ENCODE results near the gene EP300. TPM values are rescaled to one million over a fixed set of nuclear protein-coding genes. Genes with fewer than 3 reads are reported as not detected.
A peak's percentile ranks its signal among the peaks of the same experiment; 100 is the strongest.

The EP300 gene
- total RNA-seq, 6 experiments from 2014 or later = 28.4 to 41.1 (median 33.1) TPM

DNA sequence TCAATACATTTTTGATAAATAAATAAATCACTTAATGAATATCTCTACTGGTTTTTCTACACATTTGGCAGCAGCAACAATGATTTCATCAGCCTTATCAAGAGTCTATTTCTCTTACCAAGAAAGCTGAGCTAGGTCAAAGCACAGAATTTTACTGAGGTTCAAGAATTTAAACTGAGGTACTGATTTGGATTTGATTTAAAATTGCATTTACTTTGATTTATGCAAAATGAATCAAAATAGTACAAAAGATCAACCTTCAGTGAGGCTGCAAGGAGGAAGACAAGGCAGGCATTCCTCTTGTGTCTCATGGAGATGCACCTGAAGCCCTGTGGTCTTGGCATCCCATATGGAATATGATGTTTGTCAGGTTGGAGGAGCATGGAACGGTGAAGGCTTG is 15.5 kb upstream of the EP300 start:
- Mint-ChIP-seq H3K27ac (no peak overlapping the region), H3K36me3 (ENCODE audit: low read depth) (no peaks in the 10 kb centered on the region), H3K9me3 (no peaks in the 10 kb centered on the region), H3K27me3 (ENCODE audit: insufficient read depth) (peaks cover 34% of the 10 kb centered on the region), H3K4me1 (ENCODE audit: low read depth) (no peaks in the 10 kb centered on the region), H3K4me3 (no peak overlapping the region)
- no peak for DNase-seq
- TF ChIP-seq, protein P1, sequence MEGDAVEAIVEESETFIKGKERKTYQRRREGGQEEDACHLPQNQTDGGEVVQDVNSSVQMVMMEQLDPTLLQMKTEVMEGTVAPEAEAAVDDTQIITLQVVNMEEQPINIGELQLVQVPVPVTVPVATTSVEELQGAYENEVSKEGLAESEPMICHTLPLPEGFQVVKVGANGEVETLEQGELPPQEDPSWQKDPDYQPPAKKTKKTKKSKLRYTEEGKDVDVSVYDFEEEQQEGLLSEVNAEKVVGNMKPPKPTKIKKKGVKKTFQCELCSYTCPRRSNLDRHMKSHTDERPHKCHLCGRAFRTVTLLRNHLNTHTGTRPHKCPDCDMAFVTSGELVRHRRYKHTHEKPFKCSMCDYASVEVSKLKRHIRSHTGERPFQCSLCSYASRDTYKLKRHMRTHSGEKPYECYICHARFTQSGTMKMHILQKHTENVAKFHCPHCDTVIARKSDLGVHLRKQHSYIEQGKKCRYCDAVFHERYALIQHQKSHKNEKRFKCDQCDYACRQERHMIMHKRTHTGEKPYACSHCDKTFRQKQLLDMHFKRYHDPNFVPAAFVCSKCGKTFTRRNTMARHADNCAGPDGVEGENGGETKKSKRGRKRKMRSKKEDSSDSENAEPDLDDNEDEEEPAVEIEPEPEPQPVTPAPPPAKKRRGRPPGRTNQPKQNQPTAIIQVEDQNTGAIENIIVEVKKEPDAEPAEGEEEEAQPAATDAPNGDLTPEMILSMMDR (IDR thresholded peaks at IDR 0.05) = no peak

DNA sequence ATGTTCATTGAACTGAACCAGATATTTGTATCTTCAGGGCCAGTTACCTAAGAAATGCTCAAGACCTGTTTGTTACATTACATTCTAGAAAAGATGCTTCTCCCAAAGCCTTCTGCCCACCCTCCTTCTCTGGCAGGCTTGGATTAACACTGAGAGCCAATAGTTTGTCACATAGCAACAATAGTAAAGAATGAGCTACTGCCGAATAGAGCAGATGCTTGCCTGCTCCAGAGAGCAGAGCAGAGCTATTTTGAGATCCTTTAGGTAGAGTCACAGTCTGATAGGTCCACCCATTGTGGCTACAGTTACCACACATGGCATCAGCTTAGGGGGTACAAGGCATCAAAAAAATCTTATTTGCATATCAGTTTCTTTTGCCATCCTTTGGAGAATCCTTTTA is 13.5 kb upstream of the EP300 start:
- Mint-ChIP-seq H3K36me3 (ENCODE audit: low read depth) (no peaks in the 10 kb centered on the region), H3K4me3 (no peak overlapping the region), H3K27me3 (ENCODE audit: insufficient read depth) (peaks cover 30% of the 10 kb centered on the region), H3K4me1 (ENCODE audit: low read depth) (no peaks in the 10 kb centered on the region), H3K9me3 (no peaks in the 10 kb centered on the region), H3K27ac (no peak overlapping the region)
- no peak for DNase-seq
- TF ChIP-seq, protein P1 (IDR thresholded peaks at IDR 0.05) = no peak

GRCh38 chr22:41085842-41086241 is 6.5 kb upstream of the EP300 start:
- H3K9me3 Mint-ChIP-seq = no peaks in the 10 kb centered on the region
- H3K36me3 Mint-ChIP-seq (ENCODE audit: low read depth) = no peaks in the 10 kb centered on the region
- peaks cover 2% of the 10 kb centered on the region; the same call in 1 of the 2 replicates for H3K27me3 Mint-ChIP-seq (ENCODE audit: insufficient read depth)
- no peak overlapping the region for H3K27ac Mint-ChIP-seq
- TF ChIP-seq, protein P1 (IDR thresholded peaks at IDR 0.05) = no peak
- peaks cover 6% of the 10 kb centered on the region for H3K4me1 Mint-ChIP-seq (ENCODE audit: low read depth)
- H3K4me3 Mint-ChIP-seq = no peak overlapping the region
- no peak for DNase-seq

- peak; percentile 94 for DNase-seq
- Mint-ChIP-seq H3K27ac (peak overlapping the region; percentile 98), H3K9me3 (no peaks in the 10 kb centered on the region), H3K4me3 (peak overlapping the region; percentile 90), H3K27me3 (ENCODE audit: insufficient read depth) (no peaks in the 10 kb centered on the region; the same call in 1 of the 2 replicates), H3K36me3 (ENCODE audit: low read depth) (peaks cover 20% of the 10 kb centered on the region), H3K4me1 (ENCODE audit: low read depth) (peaks cover 32% of the 10 kb centered on the region)
- TF ChIP-seq, protein P1 (IDR thresholded peaks at IDR 0.05) = no peak
Observed at GRCh38 chr22:41091132-41092022, 1.0 kb upstream of the EP300 start.

GRCh38 chr22:41092847-41093411 is 537 bp downstream of the EP300 start:
- peaks cover 43% of the 10 kb centered on the region for H3K4me1 Mint-ChIP-seq (ENCODE audit: low read depth)
- H3K27me3 Mint-ChIP-seq (ENCODE audit: insufficient read depth) = no peaks in the 10 kb centered on the region; the same call in 1 of the 2 replicates
- H3K27ac Mint-ChIP-seq = peak overlapping the region; percentile 88
- TF ChIP-seq, protein P1 (IDR thresholded peaks at IDR 0.05) = no peak
- H3K4me3 Mint-ChIP-seq = peak overlapping the region; percentile 95
- no peaks in the 10 kb centered on the region for H3K9me3 Mint-ChIP-seq
- H3K36me3 Mint-ChIP-seq (ENCODE audit: low read depth) = peaks cover 20% of the 10 kb centered on the region
- DNase-seq = peak; percentile 8

Measured in HFFc6 (cell line).